Loucy (cell line): ENCODE measurements around the gene ORMDL3.

Source experiments
- H2AFZ ChIP-seq: fragments of 200-600 bp; sonication (generic); 2 replicates; pipeline ENCODE4 v1.6.0; 2016; ENCODE audit warnings: antibody characterized with exemption, mild to moderate bottlenecking, low read length, moderate library complexity
- H3F3A ChIP-seq: fragments of 200-600 bp; 2 replicates; pipeline ENCODE4 v1.6.0; 2016; ENCODE audit warnings: antibody characterized with exemption, low read depth, mild to moderate bottlenecking
- H3K27me3 ChIP-seq: fragments of 200-600 bp; sonication (generic); 2 replicates; pipeline ENCODE4 v1.6.1; 2014; ENCODE audit warnings: low read length, mild to moderate bottlenecking; ENCODE audit not compliant: insufficient read depth, poor library complexity, severe bottlenecking
- H3K36me3 ChIP-seq: fragments of 200-600 bp; sonication (generic); 2 replicates; pipeline ENCODE4 v1.6.1; 2016; ENCODE audit warnings: low read length; ENCODE audit not compliant: insufficient read depth
- H3K4me1 ChIP-seq: fragments of 200-600 bp; sonication (generic); 2 replicates; pipeline ENCODE4 v1.5.1; 2014; ENCODE audit warnings: low read length, mild to moderate bottlenecking; ENCODE audit not compliant: insufficient read depth, poor library complexity, severe bottlenecking
- H3K4me2 ChIP-seq: fragments of 200-600 bp; sonication (generic); 2 replicates; pipeline ENCODE4 v1.6.0; 2014; ENCODE audit warnings: antibody characterized with exemption, low read length, low read depth, mild to moderate bottlenecking; ENCODE audit not compliant: poor library complexity, severe bottlenecking
- H3K4me3 ChIP-seq: fragments of 200-600 bp; sonication (generic); 2 replicates; pipeline ENCODE4 v1.5.1; 2014; ENCODE audit warnings: low read length, mild to moderate bottlenecking, mixed read lengths; ENCODE audit not compliant: poor library complexity, severe bottlenecking
- H3K79me2 ChIP-seq: fragments of 200-600 bp; sonication (generic); 2 replicates; pipeline ENCODE4 v1.6.1; 2014; ENCODE audit warnings: low read length; ENCODE audit not compliant: insufficient read depth
- H3K9ac ChIP-seq: fragments of 200-600 bp; sonication (generic); 2 replicates; pipeline ENCODE4 v1.6.0; 2014; ENCODE audit warnings: mild to moderate bottlenecking, low read depth, low read length, moderate library complexity; ENCODE audit not compliant: poor library complexity, severe bottlenecking
- H3K9me2 ChIP-seq: fragments of 200-600 bp; sonication (generic); replicated peaks from 2 replicates; pipeline ENCODE4 v1.6.1; 2016; ENCODE audit warnings: low read depth, low read length, mixed read lengths
- H3K9me3 ChIP-seq: fragments of 200-600 bp; sonication (generic); 2 replicates; pipeline ENCODE4 v1.6.1; 2014; ENCODE audit warnings: mild to moderate bottlenecking, antibody characterized with exemption, low read length, low read depth; ENCODE audit not compliant: insufficient read depth
- H4K20me1 ChIP-seq: fragments of 200-600 bp; sonication (generic); 2 replicates; pipeline ENCODE4 v1.6.0; 2014; ENCODE audit warnings: antibody characterized with exemption, low read length, mild to moderate bottlenecking; ENCODE audit not compliant: insufficient read depth, poor library complexity, severe bottlenecking
- EZH2phosphoT487 ChIP-seq: fragments of 200-600 bp; IDR thresholded peaks from 2 replicates; pipeline ENCODE4 v1.6.1; 2018; ENCODE audit warnings: antibody characterized with exemption, mild to moderate bottlenecking, moderate library complexity, borderline replicate concordance
- TF ChIP-seq, protein P1 (sequence below): fragments of 200-600 bp; sonication (generic); conservative IDR thresholded peaks from 2 replicates; pipeline ENCODE4 v1.5.1; 2014; ENCODE audit warnings: mild to moderate bottlenecking, antibody characterized with exemption, low read length

The ORMDL3 gene

DNA sequence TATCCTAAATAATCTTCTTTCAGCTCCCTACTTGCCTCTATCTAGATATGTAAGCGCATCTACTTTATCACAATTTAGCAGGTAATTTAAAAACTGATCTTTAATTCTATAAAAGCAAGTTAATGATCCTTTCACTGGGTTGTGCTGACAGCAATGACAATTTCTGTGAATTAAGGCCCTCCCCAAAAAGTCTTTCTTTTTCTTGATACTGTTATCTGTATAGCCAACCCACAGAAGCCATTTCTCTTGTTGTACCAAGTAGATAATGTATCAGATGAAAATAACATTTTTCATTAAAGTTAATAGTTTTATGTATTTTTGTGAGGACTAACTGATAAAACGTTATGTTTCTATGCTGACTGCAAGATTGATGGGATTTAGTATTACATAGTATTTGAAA, 55.6 kb downstream of the ORMDL3 start:
- H3K9me3 ChIP-seq = no peaks in the 10 kb centered on the region
- H3K4me2 ChIP-seq = no peak overlapping the region
- H3K4me3 ChIP-seq = no peak overlapping the region
- H3K79me2 ChIP-seq = no peaks in the 10 kb centered on the region
- H3K9me2 ChIP-seq = no peaks in the 10 kb centered on the region
- H3K4me1 ChIP-seq = no peaks in the 10 kb centered on the region
- no peak overlapping the region for H3K9ac ChIP-seq
- no peaks in the 10 kb centered on the region for H3K36me3 ChIP-seq
- H4K20me1 ChIP-seq = no peaks in the 10 kb centered on the region
- no peaks in the 10 kb centered on the region for H3K27me3 ChIP-seq
- H3F3A ChIP-seq = no peaks in the 10 kb centered on the region
- no peak overlapping the region for H2AFZ ChIP-seq
- TF ChIP-seq EZH2phosphoT487 = no peak
- TF ChIP-seq, protein P1, sequence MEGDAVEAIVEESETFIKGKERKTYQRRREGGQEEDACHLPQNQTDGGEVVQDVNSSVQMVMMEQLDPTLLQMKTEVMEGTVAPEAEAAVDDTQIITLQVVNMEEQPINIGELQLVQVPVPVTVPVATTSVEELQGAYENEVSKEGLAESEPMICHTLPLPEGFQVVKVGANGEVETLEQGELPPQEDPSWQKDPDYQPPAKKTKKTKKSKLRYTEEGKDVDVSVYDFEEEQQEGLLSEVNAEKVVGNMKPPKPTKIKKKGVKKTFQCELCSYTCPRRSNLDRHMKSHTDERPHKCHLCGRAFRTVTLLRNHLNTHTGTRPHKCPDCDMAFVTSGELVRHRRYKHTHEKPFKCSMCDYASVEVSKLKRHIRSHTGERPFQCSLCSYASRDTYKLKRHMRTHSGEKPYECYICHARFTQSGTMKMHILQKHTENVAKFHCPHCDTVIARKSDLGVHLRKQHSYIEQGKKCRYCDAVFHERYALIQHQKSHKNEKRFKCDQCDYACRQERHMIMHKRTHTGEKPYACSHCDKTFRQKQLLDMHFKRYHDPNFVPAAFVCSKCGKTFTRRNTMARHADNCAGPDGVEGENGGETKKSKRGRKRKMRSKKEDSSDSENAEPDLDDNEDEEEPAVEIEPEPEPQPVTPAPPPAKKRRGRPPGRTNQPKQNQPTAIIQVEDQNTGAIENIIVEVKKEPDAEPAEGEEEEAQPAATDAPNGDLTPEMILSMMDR = no peak
